GM18907 (cell line): Measurements from ENCODE around the gene DNM1.
A peak's percentile ranks its signal among the peaks of the same experiment; 100 is the strongest.

Experiments
- ATAC-seq: cut with Tn5 transposase; IDR thresholded peaks from one replicate; pipeline ENCODE4 v1.9.1; 2021; ENCODE audit warnings: mild to moderate bottlenecking, moderate library complexity; ENCODE audit not compliant: unreplicated experiment

The DNM1 gene

GRCh38 chr9:128204858-128205257, 1.7 kb downstream of the DNM1 start:
- no peak for ATAC-seq

- no peak for ATAC-seq
Measured at GRCh38 chr9:128205296-128205944, 2.2 kb downstream of the DNM1 start.

GRCh38 chr9:128206484-128206883, 3.3 kb downstream of the DNM1 start:
- no peak for ATAC-seq

GRCh38 chr9:128206916-128207910, 4.0 kb downstream of the DNM1 start:
- no peak for ATAC-seq

- ATAC-seq, result no peak
Measured at GRCh38 chr9:128208386-128208785, 5.2 kb downstream of the DNM1 start.

- no peak for ATAC-seq
Measured at GRCh38 chr9:128208946-128209669, 5.9 kb downstream of the DNM1 start.

- ATAC-seq, result no peak
Measured at GRCh38 chr9:128211186-128211980, 8.2 kb downstream of the DNM1 start.

GRCh38 chr9:128211981-128212281, 8.8 kb downstream of the DNM1 start:
- ATAC-seq, result no peak

- ATAC-seq, result no peak
Measured at GRCh38 chr9:128213746-128214497, 10.7 kb downstream of the DNM1 start.

GRCh38 chr9:128214571-128215490, 11.7 kb downstream of the DNM1 start:
- ATAC-seq, result no peak

GRCh38 chr9:128215491-128216409, 12.6 kb downstream of the DNM1 start:
- ATAC-seq, result no peak

- ATAC-seq, result no peak
Measured at GRCh38 chr9:128216781-128217553, 13.8 kb downstream of the DNM1 start.

- no peak for ATAC-seq
Measured at GRCh38 chr9:128218172-128218517, 15.0 kb downstream of the DNM1 start.

GRCh38 chr9:128218518-128219389, 15.6 kb downstream of the DNM1 start:
- peak; percentile 60 for ATAC-seq

- ATAC-seq, result no peak
Measured at GRCh38 chr9:128219831-128220230, 16.7 kb downstream of the DNM1 start.

- ATAC-seq, result no peak
Measured at GRCh38 chr9:128222026-128222425, 18.8 kb downstream of the DNM1 start.
